ENCODE measurements around the gene COL4A6.

- TF ChIP-seq CTCF (IDR thresholded peaks at IDR 0.05) (no peak), EZH2 (IDR thresholded peaks at IDR 0.05) (no peak), EZH2phosphoT487 (IDR thresholded peaks at IDR 0.05) (no peak)
Measured at GRCh38 chrX:108309144-108309543, 129.1 kb downstream of the COL4A6 start.

Data from neural progenitor cell (in vitro differentiated cells).